ENCODE results near the gene TSPAN9. TPM values are rescaled to one million over a fixed set of nuclear protein-coding genes. Genes with fewer than 3 reads are reported as not detected.
A peak's percentile ranks its signal among the peaks of the same experiment; 100 is the strongest.

TSPAN9 gene
- total RNA-seq, 3 donors from 2014 or later (not counting 1 experiment from before 2014, with no cell fraction given): 0.86 to 1.6 (median 1.1) TPM

GRCh38 chr12:3134526-3135135 is 57.5 kb downstream of the TSPAN9 start:
- 79% methylated on average over 13 of the region's 13 CpGs for WGBS (ENCODE audit: insufficient coverage)
- Mint-ChIP-seq H3K9me3 (no peaks in the 10 kb centered on the region), H3K36me3 (no peaks in the 10 kb centered on the region), H3K4me3 (no peak overlapping the region), H3K27me3 (ENCODE audit: low read depth in 2 of 2) (peaks cover 31 to 36% of the 10 kb centered on the region in 2 donors), H3K27ac (no peak overlapping the region), H3K4me1 (peaks cover 8 to 9% of the 10 kb centered on the region in 2 donors)
- DNase-seq: no peak
- no peak for TF ChIP-seq CTCF (IDR thresholded peaks at IDR 0.05)
- no peaks in the 10 kb centered on the region for H3K36me3 ChIP-seq (ENCODE audit: control insufficient read depth, insufficient read depth, low read length)
- H3K4me1 ChIP-seq (ENCODE audit: control insufficient read depth, insufficient read depth, low read length): peaks cover 8% of the 10 kb centered on the region
- no peaks in the 10 kb centered on the region for H3K9me3 ChIP-seq (ENCODE audit: control insufficient read depth, insufficient read depth, low read length)
- no peak for ATAC-seq
- intact Hi-C loops (cut with micrococcal nuclease): loop anchor here (5.0 kb wide), 1 partner anchor 143 kb away; no protein-coding TSS in a partner anchor
- H3K27ac ChIP-seq (ENCODE audit: low read length): no peak overlapping the region
- H3K27me3 ChIP-seq (ENCODE audit: control insufficient read depth, insufficient read depth, low read length): peaks cover 10% of the 10 kb centered on the region
- no peak overlapping the region for H3K4me3 ChIP-seq (ENCODE audit: low read length)

- Histone ChIP-seq H3K4me1 (ENCODE audit: control insufficient read depth, insufficient read depth, low read length) (no peaks in the 10 kb centered on the region), H3K9me3 (ENCODE audit: control insufficient read depth, insufficient read depth, low read length) (no peaks in the 10 kb centered on the region), H3K36me3 (ENCODE audit: control insufficient read depth, insufficient read depth, low read length) (no peaks in the 10 kb centered on the region), H3K27me3 (ENCODE audit: control insufficient read depth, insufficient read depth, low read length) (peaks cover 3% of the 10 kb centered on the region), H3K4me3 (ENCODE audit: low read length) (no peak overlapping the region), H3K27ac (ENCODE audit: low read length) (no peak overlapping the region)
- ATAC-seq (peak; percentile 62 to 85 (median 62)), DNase-seq (peak; percentile 18 to 77)
- Mint-ChIP-seq H3K27me3 (ENCODE audit: low read depth in 2 of 2) (peaks cover 26 to 31% of the 10 kb centered on the region in 2 donors), H3K9me3 (no peaks in the 10 kb centered on the region), H3K36me3 (no peaks in the 10 kb centered on the region), H3K27ac (no peak overlapping the region), H3K4me1 (no peaks in the 10 kb centered on the region), H3K4me3 (no peak overlapping the region)
- WGBS (ENCODE audit: insufficient coverage): 68% methylated on average over 19 of the region's 19 CpGs
- intact Hi-C loops (cut with micrococcal nuclease): loop anchor here (5.0 kb wide), 1 partner anchor 142 kb away; no protein-coding TSS in a partner anchor
- peak; percentile 80 for TF ChIP-seq CTCF (IDR thresholded peaks at IDR 0.05)
Measured at GRCh38 chr12:3135522-3136461, 58.6 kb downstream of the TSPAN9 start.

GRCh38 chr12:3136641-3137267 is 59.6 kb downstream of the TSPAN9 start:
- H3K9me3 ChIP-seq (ENCODE audit: control insufficient read depth, insufficient read depth, low read length): no peaks in the 10 kb centered on the region
- H3K36me3 Mint-ChIP-seq: no peaks in the 10 kb centered on the region
- peaks cover 22 to 25% of the 10 kb centered on the region in 2 donors for H3K27me3 Mint-ChIP-seq (ENCODE audit: low read depth in 2 of 2)
- 89% methylated on average over 12 of the region's 12 CpGs for WGBS (ENCODE audit: insufficient coverage)
- no peak for DNase-seq
- H3K4me1 Mint-ChIP-seq: no peaks in the 10 kb centered on the region
- H3K4me3 Mint-ChIP-seq: no peak overlapping the region
- no peak overlapping the region for H3K27ac Mint-ChIP-seq
- no peak overlapping the region for H3K27ac ChIP-seq (ENCODE audit: low read length)
- no peak for ATAC-seq
- no peaks in the 10 kb centered on the region for H3K9me3 Mint-ChIP-seq
- H3K4me3 ChIP-seq (ENCODE audit: low read length): no peak overlapping the region
- H3K27me3 ChIP-seq (ENCODE audit: control insufficient read depth, insufficient read depth, low read length): no peaks in the 10 kb centered on the region
- intact Hi-C loops (cut with micrococcal nuclease): loop anchor here (5.0 kb wide), 1 partner anchor 141 kb away; no protein-coding TSS in a partner anchor
- no peaks in the 10 kb centered on the region for H3K36me3 ChIP-seq (ENCODE audit: control insufficient read depth, insufficient read depth, low read length)
- no peaks in the 10 kb centered on the region for H3K4me1 ChIP-seq (ENCODE audit: control insufficient read depth, insufficient read depth, low read length)
- TF ChIP-seq CTCF (IDR thresholded peaks at IDR 0.05): no peak

Data from natural killer cell (primary cell).